NCI-H2227 treated with DMSO at 0.1 percent for 48 hours (cell line): Measurements from ENCODE around the gene CEMIP2.

Source experiments
- DNase-seq: peaks from one replicate; lab custom pipeline; 2025; lab: John Stamatoyannopoulos, UW

The CEMIP2 gene

DNA sequence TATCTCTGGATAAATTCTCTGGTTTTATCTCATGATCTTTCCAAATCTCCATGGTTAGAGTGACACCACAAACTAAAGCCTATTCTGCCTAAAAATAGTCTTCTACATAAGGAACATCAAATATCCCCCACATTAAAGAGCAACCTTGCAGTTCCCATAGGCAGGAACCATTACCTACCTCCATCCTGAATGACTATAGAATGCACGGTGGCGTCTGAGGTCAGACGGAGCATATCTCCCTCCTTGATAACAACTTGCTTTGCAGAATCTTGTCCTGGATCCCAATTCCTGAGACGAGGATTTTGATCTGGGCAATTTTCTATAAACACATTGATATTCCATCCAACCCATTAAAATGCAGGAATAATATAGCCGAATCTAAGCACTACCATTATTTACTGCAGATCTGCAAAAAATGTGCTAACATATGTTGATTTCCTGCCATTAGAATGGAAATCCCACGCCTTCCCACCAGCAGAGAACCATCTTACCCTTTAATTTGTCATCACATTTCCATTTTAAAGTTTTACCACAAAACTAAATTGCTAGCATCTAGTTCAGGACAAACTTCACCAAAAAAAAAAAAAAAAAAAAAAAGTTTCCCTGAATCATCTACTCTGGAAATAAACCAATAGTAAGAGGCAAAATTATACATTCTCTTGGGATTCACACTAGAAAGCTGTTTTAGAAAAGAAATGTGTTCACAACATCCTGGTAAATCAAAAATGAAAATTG, 22.1 kb downstream of the CEMIP2 start:
- DNase-seq, result no peak

DNA sequence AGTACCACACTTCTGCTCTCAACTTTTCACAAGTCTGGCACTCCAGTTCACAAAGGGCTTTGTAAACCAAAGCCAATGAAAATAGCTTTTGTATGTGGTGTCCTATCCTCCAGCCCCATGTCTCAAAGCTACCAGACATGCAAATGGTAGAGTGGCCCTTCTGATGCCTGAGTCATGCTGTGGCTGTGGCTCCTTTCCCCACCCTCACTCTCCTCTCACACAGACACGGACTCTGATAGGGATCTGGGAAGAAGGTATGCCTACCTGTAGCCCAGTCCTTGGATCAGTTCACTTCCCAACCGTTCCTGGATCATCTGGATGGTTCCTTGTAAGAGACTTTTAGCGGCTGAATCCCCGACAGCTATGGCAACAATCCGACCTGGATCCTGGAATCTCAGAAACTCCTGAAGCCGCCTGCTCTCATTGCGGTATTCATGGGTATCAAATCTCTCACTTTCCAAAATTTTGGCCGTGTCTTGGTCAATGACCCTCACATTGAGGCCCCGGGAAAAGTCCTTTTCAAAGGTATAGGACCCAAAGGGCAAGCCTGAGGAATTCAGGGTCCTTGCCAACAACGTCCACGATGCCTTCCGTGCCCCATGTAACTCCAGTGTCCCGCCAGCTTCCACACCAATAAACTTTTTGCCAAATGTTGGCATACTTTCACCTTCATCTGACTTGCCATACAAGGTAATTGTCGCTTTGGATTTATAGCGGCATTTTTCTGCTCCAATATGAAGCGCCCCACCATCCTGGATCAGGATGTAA, 23.4 kb downstream of the CEMIP2 start:
- DNase-seq, result no peak

DNA sequence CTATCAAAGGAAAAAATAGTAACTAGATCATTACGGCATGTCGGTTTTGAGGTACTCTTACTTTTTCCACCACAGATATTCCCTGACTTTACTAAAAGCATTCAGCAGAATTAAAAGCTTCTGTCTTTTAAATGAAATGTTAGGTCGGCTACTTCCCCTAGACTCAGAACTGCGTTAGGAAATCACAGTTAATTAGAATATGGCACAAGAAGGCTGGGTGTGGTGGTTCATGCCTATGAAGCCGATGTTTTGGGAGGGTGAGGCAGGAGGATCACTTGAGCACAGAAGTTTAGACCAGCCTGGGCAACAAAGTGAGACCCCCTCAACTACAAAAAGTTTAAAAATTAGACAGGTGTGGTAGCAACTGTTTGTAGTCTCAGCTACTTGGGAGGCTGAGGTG, 24.4 kb downstream of the CEMIP2 start:
- DNase-seq, result no peak

DNA sequence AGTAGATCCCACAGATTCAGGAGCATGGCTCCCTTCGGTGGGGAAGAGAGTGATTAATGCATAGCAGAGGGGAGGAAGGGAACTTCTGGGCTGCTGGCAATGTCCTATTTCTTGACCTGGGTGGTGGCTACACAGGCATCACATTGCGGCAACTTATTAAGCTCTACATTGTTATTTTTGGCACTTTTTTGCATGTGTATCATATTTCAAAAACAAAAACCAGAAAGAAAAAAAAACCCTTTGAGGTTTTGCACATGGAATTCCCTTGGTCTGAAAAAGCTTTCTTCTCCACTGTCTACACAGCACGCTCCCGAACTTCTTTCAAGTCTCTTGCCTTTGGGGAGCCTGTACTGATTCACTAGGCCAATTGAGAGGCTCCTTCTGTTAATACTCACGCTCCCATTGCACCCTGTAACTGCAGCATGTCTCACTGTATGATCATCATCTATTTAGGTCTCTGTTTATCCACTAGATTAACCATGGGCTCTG, 25.1 kb downstream of the CEMIP2 start:
- no peak for DNase-seq

DNA sequence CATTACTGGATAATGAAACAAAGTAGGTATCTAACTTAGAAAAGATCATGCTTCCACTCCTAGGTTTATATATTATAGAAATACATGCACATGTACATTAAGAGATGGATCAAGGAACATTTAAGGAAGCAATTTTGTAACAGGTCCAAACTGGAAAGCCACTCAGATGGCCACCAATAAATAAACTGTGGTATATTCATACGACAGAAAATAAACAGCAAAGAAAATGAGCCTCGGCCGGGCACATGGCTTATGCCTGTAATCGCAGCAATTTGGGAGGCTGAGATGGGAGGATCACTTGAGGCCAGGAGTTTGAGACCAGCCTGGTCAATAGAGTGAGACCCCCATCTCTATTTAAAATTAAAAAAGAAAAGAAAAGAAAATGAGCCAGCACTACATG, 25.6 kb downstream of the CEMIP2 start:
- no peak for DNase-seq

DNA sequence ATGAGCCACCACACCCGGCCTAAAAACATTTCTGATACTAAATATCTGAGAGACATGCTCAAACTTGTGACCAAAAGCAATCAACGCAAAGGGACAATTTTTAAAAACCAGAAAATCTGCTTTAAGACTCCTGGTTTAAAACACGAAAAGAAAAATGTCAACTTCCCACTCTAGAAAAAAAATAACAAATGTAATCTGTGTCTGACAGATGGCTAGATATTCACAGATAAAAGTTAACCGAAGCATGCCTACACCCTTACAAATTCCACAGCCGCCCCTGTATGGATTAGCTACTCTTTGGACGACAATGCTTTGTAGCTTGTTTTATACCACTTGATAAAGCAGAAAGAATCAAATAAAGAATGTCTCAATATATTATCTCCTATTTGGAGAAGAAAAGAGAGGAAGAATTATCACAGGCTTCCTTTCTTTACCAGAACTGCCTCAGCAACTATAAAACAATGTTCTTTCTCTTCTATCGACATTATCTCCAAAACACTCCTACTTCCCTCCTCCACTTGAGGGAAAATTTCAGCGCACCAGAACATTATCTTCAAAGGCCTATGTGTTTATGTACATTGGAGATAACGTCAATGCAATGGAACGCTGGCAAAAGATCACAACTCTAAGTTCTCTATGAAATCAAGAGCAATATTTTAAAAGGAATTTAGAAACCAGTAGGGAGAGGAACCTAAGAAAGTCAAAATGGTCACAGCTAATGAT, 26.2 kb downstream of the CEMIP2 start:
- DNase-seq, result no peak

DNA sequence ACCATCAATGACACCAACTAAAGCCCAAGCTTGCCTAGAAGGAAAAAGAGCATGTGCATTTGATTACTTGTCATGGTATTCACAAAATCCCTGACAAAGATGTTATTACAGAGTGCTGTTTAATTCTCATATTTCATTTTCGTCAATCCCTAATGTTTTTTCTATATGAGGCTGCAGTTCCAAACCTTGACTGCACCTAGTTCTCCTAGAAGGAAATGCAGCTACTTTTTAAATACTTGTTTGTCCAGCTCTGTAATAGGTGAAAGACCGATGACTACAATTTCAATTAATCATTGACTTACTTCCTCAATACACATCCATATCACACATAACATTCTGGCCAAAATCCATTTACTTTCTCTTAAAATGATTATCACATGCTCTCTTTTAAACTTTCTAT, 28.1 kb downstream of the CEMIP2 start:
- no peak for DNase-seq

DNA sequence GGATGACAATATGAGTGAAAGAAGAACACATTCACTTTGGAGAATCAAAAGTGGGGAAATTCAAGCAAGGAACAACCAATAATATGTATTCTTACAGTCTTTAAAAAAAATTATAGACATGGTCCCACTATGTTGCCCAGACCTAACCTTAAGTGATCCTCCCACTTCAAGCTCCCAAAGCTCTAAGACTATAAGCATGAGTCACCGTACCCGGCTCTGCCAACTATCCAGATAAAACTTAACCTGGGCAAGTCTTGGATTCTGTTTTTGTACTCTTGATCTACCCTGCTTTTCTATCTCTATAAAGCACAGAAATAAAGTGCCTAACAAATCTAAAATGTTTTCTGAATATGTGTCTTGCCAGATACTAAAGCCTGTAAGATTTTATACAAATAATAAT, 30.9 kb downstream of the CEMIP2 start:
- DNase-seq, result no peak

DNA sequence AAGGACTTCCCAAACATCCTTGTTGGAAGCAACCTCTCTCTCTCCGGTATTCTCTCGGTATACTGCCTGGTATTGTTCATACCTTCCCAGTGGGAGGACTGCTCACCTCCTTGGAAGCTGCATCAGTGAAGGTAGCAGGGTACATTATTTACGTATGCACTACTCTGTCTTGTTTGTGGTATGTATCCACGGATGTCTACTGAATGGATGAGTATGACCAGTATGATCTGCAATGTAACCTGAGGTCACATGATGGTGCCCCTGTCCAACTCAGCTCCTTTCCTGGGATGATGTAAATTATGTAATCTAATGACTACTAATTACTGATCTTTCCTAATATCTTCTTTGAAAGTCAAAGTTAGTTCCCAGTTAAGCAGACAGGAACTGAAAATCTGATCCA, 32.1 kb downstream of the CEMIP2 start:
- DNase-seq, result no peak

DNA sequence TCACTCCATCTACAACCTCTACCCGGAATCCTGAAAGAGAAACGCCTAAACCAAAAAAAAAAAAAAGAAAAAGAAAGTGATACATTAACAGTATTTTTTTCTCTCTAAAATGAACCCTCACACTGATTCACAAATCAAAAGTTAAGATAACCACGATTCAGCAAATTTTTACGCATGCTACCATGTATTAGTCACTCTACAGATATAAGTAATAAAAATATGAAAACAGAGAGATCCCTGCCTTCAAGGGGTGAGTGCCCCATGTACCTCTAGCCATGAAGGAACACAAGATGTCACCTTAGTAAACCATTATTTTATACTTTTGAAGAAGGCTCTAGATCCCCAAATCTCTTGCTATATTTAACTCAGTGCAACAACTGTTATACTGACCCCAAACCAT, 33.4 kb downstream of the CEMIP2 start:
- DNase-seq, result no peak

DNA sequence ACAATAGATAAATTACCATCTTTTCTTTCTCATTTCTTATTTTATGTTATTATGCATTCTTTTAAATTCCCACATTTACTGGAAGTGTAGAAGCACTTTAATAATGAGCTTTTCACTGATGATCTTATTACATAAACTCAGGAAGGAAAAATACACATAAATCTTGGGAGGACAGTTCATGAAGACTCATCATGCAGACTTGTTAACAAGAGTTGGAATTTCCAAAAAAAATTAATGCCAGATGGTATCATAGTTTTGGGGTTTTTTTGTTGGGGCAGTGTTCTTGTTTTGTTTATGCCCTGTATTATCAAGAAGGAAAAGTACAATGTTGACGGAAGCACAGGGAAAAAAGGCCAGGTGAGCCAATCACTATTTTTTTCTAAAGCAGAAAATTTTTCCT, 35.1 kb downstream of the CEMIP2 start:
- no peak for DNase-seq

DNA sequence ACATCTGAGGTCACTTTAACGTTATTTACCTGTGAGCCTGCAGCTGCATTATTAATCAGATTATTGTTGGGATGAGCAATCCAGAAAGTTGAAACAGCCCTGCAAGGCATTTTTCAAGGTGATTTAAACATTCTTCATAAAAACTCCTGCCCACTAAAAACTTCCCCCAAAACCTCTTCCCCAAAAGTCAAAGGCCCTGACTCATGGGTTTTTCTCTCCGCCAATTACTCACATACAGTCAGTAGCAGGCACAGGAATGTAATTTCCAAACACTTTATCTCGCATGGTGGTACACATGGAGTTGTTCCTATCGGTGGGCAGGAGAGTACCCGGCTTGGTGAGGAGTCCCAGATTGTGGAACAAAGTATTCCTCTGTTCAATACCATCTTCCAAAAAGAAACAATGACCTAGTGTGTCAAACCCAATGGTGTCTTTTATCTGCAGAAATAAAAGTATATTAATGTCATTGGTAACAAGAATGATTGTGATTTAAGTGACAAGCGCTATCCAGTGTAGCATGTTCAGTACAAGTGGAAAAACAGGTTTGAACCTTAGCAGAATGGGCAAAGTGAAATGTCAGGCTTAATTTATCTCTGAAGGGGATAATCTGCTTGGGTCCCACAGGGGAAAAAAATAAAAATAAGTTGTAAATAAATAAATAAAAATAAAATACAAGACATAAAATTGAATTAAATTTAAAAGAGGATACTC, 38.3 kb downstream of the CEMIP2 start:
- DNase-seq, result no peak

DNA sequence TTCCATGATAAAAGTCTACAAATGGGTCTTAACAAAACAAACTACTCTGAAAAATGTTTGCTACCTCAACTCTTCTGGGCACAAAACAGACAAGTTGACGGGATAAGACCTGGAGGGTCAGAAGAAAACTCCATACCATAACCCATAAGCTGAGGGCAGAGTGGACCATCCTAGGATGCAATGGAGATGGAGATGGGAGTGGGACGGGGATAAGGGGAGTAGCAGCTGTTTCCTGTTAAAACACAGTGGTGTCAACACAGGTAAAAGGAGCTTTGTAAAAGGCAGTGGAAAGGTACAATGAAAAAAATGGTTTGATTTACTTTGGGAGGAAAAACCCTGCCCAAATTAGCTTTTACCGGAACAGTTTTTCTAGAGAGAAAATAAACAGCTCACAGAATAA, 41.6 kb downstream of the CEMIP2 start:
- no peak for DNase-seq

DNA sequence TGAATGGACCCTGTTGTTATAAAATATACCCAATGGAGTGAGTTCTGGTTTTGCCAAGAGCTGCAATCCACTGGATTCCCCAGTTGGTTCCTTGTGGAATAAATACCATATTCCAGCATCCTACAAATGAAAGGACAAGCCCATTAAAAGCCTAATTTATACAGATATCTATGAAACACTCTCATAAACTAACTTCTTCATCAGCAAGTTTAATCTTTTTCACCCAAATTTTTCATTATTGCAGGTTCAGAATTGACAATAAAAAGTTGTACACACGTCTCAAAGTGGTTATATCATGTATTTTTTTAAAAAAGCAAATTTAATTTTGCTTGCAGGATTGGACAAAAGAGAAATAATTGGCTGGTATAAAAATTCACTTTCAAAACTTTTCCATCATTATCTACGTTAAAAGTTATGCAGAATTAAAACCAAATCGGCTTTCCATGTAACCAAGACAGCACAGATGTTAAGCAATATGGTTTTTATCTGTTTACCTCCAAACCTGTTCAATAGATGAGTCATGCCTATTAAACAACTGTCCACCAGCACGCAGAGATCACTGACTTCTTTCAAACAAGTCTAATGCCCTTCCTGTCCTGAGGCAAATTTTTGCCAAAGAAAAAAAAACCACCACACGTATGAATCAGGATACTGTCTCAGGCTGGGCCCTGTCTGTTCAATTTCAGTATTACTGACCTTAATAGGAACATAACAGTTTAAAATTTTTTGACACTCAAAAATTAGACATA, 42.5 kb downstream of the CEMIP2 start:
- DNase-seq, result no peak

DNA sequence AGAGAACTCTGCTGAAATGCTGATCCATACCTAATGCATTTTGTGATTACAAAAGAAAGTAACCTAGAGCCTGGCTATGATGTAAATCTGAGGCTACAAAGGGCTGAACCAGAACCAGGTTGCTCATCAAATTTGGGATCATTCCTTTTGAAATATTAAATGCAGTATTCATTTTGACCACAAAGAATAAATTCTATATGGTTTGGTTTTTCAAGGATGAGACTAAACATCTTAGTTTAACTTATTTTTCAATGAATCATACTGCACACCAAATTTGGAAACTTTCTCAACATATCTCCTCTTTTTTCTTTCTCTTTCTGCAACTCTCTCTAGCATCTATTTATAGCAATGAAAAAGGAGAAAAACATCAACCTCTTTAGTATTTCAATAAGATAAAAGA, 46.5 kb downstream of the CEMIP2 start:
- DNase-seq, result no peak

DNA sequence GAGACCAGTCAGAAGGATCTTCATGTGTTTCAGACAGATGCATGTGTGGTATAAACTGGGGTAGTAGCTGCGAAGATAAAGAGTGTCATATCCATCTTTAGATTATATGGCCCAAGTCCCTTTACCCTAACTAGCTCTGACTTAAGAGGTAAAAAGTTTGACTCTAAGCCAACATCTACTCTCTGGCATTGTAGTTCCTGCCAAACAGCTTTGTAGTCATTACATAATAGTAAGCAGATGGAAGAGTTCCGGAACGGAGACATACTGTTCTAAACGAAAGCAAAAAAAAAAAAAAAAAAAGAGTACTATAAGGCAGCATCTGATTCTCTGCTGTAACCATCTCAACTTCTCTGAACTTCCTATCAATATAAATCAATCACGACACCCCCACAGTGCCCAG, 48.8 kb downstream of the CEMIP2 start:
- DNase-seq, result no peak

DNA sequence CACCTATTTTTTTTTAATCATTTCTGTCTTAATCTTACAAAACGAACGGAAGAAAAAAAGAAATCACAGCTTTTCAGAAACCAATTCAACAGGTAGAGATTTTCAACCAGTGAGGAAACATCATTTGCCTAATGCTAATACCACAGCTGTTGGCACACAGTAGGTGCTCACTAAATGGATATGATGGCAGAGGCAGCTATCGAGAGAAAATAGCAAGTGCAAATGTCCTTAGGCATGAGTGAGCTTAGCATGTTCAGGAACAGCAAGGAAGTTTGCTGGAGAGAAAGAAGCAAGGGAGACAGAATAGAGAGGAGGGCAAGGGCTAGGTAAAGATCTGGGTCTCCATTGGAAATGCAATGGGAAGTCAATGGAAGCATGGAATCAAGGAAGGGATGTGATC, 49.2 kb downstream of the CEMIP2 start:
- DNase-seq, result no peak

DNA sequence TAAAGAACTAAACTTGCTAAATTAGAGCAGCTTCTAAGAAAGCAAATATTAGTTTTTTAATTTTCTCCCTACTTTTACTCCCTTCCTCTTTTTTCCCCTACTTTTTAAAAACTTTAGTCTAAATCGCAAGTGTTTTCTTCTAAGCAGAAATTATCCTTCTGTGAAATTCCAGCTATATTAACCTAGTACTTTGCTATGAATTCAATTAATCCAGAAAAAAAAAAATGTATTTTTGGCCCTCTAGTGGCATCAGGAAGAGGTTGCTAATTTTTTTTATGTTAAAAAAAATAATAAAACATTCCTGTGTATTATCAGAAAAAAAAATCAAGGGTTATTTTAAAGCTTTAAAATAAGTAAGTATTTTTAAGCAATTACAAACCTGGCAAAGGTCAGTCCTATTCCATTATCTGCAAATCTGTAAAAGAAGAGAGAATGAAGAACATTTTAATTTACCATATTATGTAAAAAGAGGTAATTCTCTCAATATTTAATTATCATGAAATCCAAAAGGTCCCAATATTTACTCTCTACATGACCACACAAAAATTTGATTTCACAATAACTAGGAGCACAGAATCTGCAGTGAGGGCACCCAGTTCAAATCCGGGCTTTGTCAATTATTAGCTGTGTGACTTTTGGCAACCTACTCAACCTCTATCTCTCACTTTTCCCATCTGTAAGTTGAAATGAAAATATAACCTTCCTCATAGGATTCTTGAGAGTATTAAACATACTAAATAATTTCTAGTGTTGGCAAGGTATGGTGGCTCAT, 52.0 kb downstream of the CEMIP2 start:
- no peak for DNase-seq

DNA sequence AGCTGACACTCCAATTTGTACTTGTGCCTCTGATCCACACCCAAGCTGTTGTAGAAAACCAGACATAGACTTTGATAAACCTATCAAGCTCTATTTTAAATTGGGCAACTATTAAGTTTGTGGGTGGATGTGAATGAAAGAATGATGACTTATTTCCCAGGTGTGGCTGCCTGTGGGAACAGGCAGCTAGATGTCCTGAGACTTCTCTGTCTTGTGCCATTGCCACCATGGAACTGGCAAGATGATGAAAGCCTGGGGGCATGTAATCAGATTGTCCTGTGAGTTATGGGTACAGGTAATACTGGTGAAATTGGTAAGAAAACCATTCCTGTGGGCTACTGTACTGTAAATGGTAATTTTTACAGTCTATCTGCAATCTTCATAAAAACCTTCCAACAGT, 57.5 kb downstream of the CEMIP2 start:
- DNase-seq, result no peak

DNA sequence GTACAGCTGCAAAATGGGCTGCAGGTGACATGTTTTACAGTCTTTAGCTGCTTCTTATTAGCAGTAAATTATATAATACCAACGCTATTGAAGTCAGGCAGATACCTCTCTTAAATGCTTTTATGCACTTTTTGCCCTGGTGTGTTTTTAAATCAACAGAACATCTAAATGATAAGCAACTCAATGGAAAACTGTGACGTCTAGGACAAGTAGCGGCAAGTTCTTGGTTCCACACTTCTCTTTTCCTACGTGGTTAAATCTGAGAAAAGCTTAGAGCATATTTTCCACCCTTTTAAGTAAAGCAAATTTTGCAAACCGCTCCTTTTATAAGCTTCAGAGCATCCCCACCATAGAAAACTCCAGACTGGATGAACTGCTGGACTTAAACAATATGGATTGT, 58.1 kb downstream of the CEMIP2 start:
- no peak for DNase-seq

DNA sequence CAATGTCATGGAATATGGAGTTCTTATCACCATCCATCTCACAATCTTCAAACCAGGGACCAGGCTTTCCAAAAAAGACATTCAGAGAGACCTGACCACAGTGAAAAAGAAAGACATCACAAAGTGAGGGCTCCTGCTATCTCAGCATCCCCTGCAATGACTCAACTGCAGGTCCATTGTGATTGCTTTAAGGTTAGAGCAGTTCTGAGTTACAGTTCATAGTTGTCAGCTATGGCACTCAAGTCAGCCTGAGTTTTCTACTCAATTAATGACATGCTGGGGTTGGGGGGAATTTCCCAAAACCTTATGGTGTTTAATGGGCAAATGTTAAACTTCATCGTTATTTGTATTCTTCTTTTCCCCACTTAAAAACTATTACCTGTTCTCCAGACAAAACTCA, 58.9 kb downstream of the CEMIP2 start:
- DNase-seq, result no peak
